Measurements from ENCODE around the gene NKIRAS1. TPM values are rescaled to one million over a fixed set of nuclear protein-coding genes. Genes with fewer than 3 reads are reported as not detected.

The NKIRAS1 gene
- total RNA-seq, 1 experiment from 2014 or later, result 23.0 TPM

DNA sequence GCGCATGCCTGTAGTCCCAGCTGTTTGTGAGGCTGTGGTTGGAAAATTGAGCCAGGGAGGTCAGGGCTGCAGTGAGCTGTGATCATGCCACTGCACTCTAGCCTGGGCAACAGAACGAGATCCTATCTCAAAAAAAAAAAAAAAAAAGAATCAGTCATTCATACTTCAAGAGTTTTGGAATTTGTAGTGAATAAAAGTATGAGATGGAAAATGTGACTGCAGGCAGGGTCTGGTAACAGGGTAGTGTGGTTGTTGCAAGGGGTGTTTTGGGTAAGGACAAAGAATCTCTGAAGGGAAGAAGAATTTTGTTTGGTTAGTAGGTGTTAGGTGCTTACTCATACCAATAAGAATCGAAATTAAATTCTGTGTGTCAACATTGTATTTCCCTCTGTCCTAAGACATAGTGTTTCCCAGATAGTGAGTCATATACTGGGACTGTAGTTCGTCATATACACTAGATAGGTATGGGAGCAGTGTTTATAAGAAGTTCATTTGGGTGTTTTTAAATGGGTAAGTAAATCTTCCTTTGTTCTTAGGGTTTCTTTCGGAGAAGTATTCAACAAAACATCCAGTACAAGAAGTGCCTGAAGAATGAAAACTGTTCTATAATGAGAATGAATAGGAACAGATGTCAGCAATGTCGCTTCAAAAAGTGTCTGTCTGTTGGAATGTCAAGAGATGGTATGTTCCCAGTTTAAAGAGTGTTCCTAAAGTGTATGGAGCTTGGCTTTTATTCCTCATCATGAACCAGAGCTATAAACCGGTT is 42.5 kb upstream of the NKIRAS1 start:
- intact Hi-C loops (cut with micrococcal nuclease; ENCODE audit: unreplicated experiment), result no loop called here
- no peak for TF ChIP-seq CTCF (conservative IDR thresholded peaks at IDR 0.05; ENCODE audit: low read depth, low read length)
- TF ChIP-seq EZH2 (IDR thresholded peaks at IDR 0.05; ENCODE audit: borderline replicate concordance, low read depth, low read length, poor library complexity, severe bottlenecking), result no peak
- no TSS peak for BruUV-seq (replicated peaks)
- no peaks in the 10 kb centered on the region for H3K27me3 ChIP-seq (replicated peaks; ENCODE audit: insufficient read depth, low read depth, low read length, poor library complexity)
- H3K4me1 ChIP-seq (ENCODE audit: insufficient read depth, low read length, poor library complexity, severe bottlenecking), result no peaks in the 10 kb centered on the region
- no peak overlapping the region for H3K27ac ChIP-seq (ENCODE audit: low read depth, low read length, poor library complexity, severe bottlenecking)
- no peaks in the 10 kb centered on the region for H3K9me3 ChIP-seq (ENCODE audit: low read depth, low read length, poor library complexity, severe bottlenecking)
- ChIA-PET POLR2A (ENCODE audit: low non-redundant PET) (interaction anchor here (0.6 kb wide), 1 partner anchor 9 kb away, joined by 7 read pairs; no protein-coding TSS in a partner anchor), CTCF (no interaction called here)
- no peak for DNase-seq (ENCODE audit: low spot score)
- H3K36me3 ChIP-seq (ENCODE audit: insufficient read depth, low read length, poor library complexity, severe bottlenecking), result no peaks in the 10 kb centered on the region
- H3K4me3 ChIP-seq (ENCODE audit: low read depth, low read length, poor library complexity, severe bottlenecking), result no peak overlapping the region

GRCh38 chr3:23956701-23957100 is 39.9 kb upstream of the NKIRAS1 start:
- intact Hi-C loops (cut with micrococcal nuclease; ENCODE audit: unreplicated experiment), result no loop called here
- Histone ChIP-seq H3K9me3 (ENCODE audit: low read depth, low read length, poor library complexity, severe bottlenecking) (no peaks in the 10 kb centered on the region), H3K4me3 (ENCODE audit: low read depth, low read length, poor library complexity, severe bottlenecking) (no peak overlapping the region), H3K27ac (ENCODE audit: low read depth, low read length, poor library complexity, severe bottlenecking) (no peak overlapping the region), H3K36me3 (ENCODE audit: insufficient read depth, low read length, poor library complexity, severe bottlenecking) (no peaks in the 10 kb centered on the region), H3K27me3 (replicated peaks; ENCODE audit: insufficient read depth, low read depth, low read length, poor library complexity) (no peaks in the 10 kb centered on the region), H3K4me1 (ENCODE audit: insufficient read depth, low read length, poor library complexity, severe bottlenecking) (peaks cover 3% of the 10 kb centered on the region)
- no peak for TF ChIP-seq EZH2 (IDR thresholded peaks at IDR 0.05; ENCODE audit: borderline replicate concordance, low read depth, low read length, poor library complexity, severe bottlenecking)
- TF ChIP-seq CTCF (conservative IDR thresholded peaks at IDR 0.05; ENCODE audit: low read depth, low read length), result no peak
- DNase-seq (ENCODE audit: low spot score), result no peak
- CTCF ChIA-PET, result no interaction called here
- POLR2A ChIA-PET (ENCODE audit: low non-redundant PET), result no interaction called here
- BruUV-seq (replicated peaks), result no TSS peak

GRCh38 chr3:23954144-23954543 is 37.4 kb upstream of the NKIRAS1 start:
- Histone ChIP-seq H3K4me1 (ENCODE audit: insufficient read depth, low read length, poor library complexity, severe bottlenecking) (peaks cover 6% of the 10 kb centered on the region), H3K36me3 (ENCODE audit: insufficient read depth, low read length, poor library complexity, severe bottlenecking) (no peaks in the 10 kb centered on the region), H3K4me3 (ENCODE audit: low read depth, low read length, poor library complexity, severe bottlenecking) (no peak overlapping the region), H3K27me3 (replicated peaks; ENCODE audit: insufficient read depth, low read depth, low read length, poor library complexity) (no peaks in the 10 kb centered on the region), H3K9me3 (ENCODE audit: low read depth, low read length, poor library complexity, severe bottlenecking) (no peaks in the 10 kb centered on the region), H3K27ac (ENCODE audit: low read depth, low read length, poor library complexity, severe bottlenecking) (no peak overlapping the region)
- no peak for DNase-seq (ENCODE audit: low spot score)
- ChIA-PET POLR2A (ENCODE audit: low non-redundant PET) (no interaction called here), CTCF (no interaction called here)
- intact Hi-C loops (cut with micrococcal nuclease; ENCODE audit: unreplicated experiment), result no loop called here
- no peak for TF ChIP-seq CTCF (conservative IDR thresholded peaks at IDR 0.05; ENCODE audit: low read depth, low read length)
- no peak for TF ChIP-seq EZH2 (IDR thresholded peaks at IDR 0.05; ENCODE audit: borderline replicate concordance, low read depth, low read length, poor library complexity, severe bottlenecking)
- BruUV-seq (replicated peaks), result no TSS peak
